ENCODE data around the gene SMAD3.

SMAD3 gene

GRCh38 chr15:67097930-67098740 is 32.7 kb downstream of the SMAD3 start:
- H3K36me3 ChIP-seq (ENCODE audit: insufficient read depth, low read length): no peaks in the 10 kb centered on the region
- no peak overlapping the region for H3K9ac ChIP-seq (ENCODE audit: low read depth, low read length)
- H3K4me1 ChIP-seq (ENCODE audit: insufficient read depth, low read length): no peaks in the 10 kb centered on the region; the same call in 1 of the 2 replicates
- H3K9me3 ChIP-seq (ENCODE audit: control insufficient read depth, insufficient read depth, low read length): no peaks in the 10 kb centered on the region

GRCh38 chr15:67098768-67099282 is 33.4 kb downstream of the SMAD3 start:
- H3K9me3 ChIP-seq (ENCODE audit: control insufficient read depth, insufficient read depth, low read length): no peaks in the 10 kb centered on the region
- H3K4me1 ChIP-seq (ENCODE audit: insufficient read depth, low read length): no peaks in the 10 kb centered on the region
- H3K9ac ChIP-seq (ENCODE audit: low read depth, low read length): no peak overlapping the region
- no peaks in the 10 kb centered on the region for H3K36me3 ChIP-seq (ENCODE audit: insufficient read depth, low read length)

GRCh38 chr15:67100124-67100791 is 34.9 kb downstream of the SMAD3 start:
- H3K4me1 ChIP-seq (ENCODE audit: insufficient read depth, low read length): peaks cover 6% of the 10 kb centered on the region
- no peaks in the 10 kb centered on the region for H3K36me3 ChIP-seq (ENCODE audit: insufficient read depth, low read length)
- no peak overlapping the region for H3K9ac ChIP-seq (ENCODE audit: low read depth, low read length)
- H3K9me3 ChIP-seq (ENCODE audit: control insufficient read depth, insufficient read depth, low read length): no peaks in the 10 kb centered on the region

- no peaks in the 10 kb centered on the region for H3K9me3 ChIP-seq (ENCODE audit: control insufficient read depth, insufficient read depth, low read length)
- peaks cover 13% of the 10 kb centered on the region for H3K4me1 ChIP-seq (ENCODE audit: insufficient read depth, low read length)
- no peaks in the 10 kb centered on the region for H3K36me3 ChIP-seq (ENCODE audit: insufficient read depth, low read length)
- no peak overlapping the region for H3K9ac ChIP-seq (ENCODE audit: low read depth, low read length)
Observed at GRCh38 chr15:67100801-67101581, 35.6 kb downstream of the SMAD3 start.

- no peak overlapping the region for H3K9ac ChIP-seq (ENCODE audit: low read depth, low read length)
- no peaks in the 10 kb centered on the region for H3K36me3 ChIP-seq (ENCODE audit: insufficient read depth, low read length)
- no peaks in the 10 kb centered on the region for H3K9me3 ChIP-seq (ENCODE audit: control insufficient read depth, insufficient read depth, low read length)
- peaks cover 22% of the 10 kb centered on the region for H3K4me1 ChIP-seq (ENCODE audit: insufficient read depth, low read length)
Observed at GRCh38 chr15:67101911-67102598, 36.7 kb downstream of the SMAD3 start.

- H3K4me1 ChIP-seq (ENCODE audit: insufficient read depth, low read length): peaks cover 27% of the 10 kb centered on the region
Observed at GRCh38 chr15:67102599-67102929, 37.2 kb downstream of the SMAD3 start.

GRCh38 chr15:67103021-67103420 is 37.6 kb downstream of the SMAD3 start:
- Histone ChIP-seq H3K9ac (ENCODE audit: low read depth, low read length) (no peak overlapping the region), H3K9me3 (ENCODE audit: control insufficient read depth, insufficient read depth, low read length) (no peaks in the 10 kb centered on the region), H3K36me3 (ENCODE audit: insufficient read depth, low read length) (no peaks in the 10 kb centered on the region), H3K4me1 (ENCODE audit: insufficient read depth, low read length) (peaks cover 28% of the 10 kb centered on the region)

More at GRCh38 chr15:67102599-67102929, 37.2 kb downstream of the SMAD3 start:
- Histone ChIP-seq H3K36me3 (ENCODE audit: insufficient read depth, low read length) (no peaks in the 10 kb centered on the region), H3K9me3 (ENCODE audit: control insufficient read depth, insufficient read depth, low read length) (no peaks in the 10 kb centered on the region), H3K9ac (ENCODE audit: low read depth, low read length) (no peak overlapping the region)

- Histone ChIP-seq H3K9me3 (ENCODE audit: control insufficient read depth, insufficient read depth, low read length) (no peaks in the 10 kb centered on the region), H3K36me3 (ENCODE audit: insufficient read depth, low read length) (no peaks in the 10 kb centered on the region), H3K9ac (ENCODE audit: low read depth, low read length) (no peak overlapping the region), H3K4me1 (ENCODE audit: insufficient read depth, low read length) (peaks cover 28% of the 10 kb centered on the region)
Observed at GRCh38 chr15:67103432-67103831, 38.0 kb downstream of the SMAD3 start.

- no peak overlapping the region for H3K9ac ChIP-seq (ENCODE audit: low read depth, low read length)
- H3K4me1 ChIP-seq (ENCODE audit: insufficient read depth, low read length): peaks cover 28% of the 10 kb centered on the region
- no peaks in the 10 kb centered on the region for H3K36me3 ChIP-seq (ENCODE audit: insufficient read depth, low read length)
- no peaks in the 10 kb centered on the region for H3K9me3 ChIP-seq (ENCODE audit: control insufficient read depth, insufficient read depth, low read length)
Observed at GRCh38 chr15:67103869-67104268, 38.5 kb downstream of the SMAD3 start.

- peaks cover 28% of the 10 kb centered on the region for H3K4me1 ChIP-seq (ENCODE audit: insufficient read depth, low read length)
- no peaks in the 10 kb centered on the region for H3K9me3 ChIP-seq (ENCODE audit: control insufficient read depth, insufficient read depth, low read length)
- H3K36me3 ChIP-seq (ENCODE audit: insufficient read depth, low read length): no peaks in the 10 kb centered on the region
- H3K9ac ChIP-seq (ENCODE audit: low read depth, low read length): no peak overlapping the region
Observed at GRCh38 chr15:67104510-67104909, 39.1 kb downstream of the SMAD3 start.

- no peak overlapping the region for H3K9ac ChIP-seq (ENCODE audit: low read depth, low read length)
- no peaks in the 10 kb centered on the region for H3K36me3 ChIP-seq (ENCODE audit: insufficient read depth, low read length)
- H3K9me3 ChIP-seq (ENCODE audit: control insufficient read depth, insufficient read depth, low read length): no peaks in the 10 kb centered on the region
- peaks cover 28% of the 10 kb centered on the region for H3K4me1 ChIP-seq (ENCODE audit: insufficient read depth, low read length)
Observed at GRCh38 chr15:67105065-67105951, 39.9 kb downstream of the SMAD3 start.

GRCh38 chr15:67105991-67106763 is 40.8 kb downstream of the SMAD3 start:
- Histone ChIP-seq H3K4me1 (ENCODE audit: insufficient read depth, low read length) (peaks cover 28% of the 10 kb centered on the region), H3K36me3 (ENCODE audit: insufficient read depth, low read length) (no peaks in the 10 kb centered on the region), H3K9me3 (ENCODE audit: control insufficient read depth, insufficient read depth, low read length) (peaks cover 3% of the 10 kb centered on the region), H3K9ac (ENCODE audit: low read depth, low read length) (no peak overlapping the region)

GRCh38 chr15:67106764-67107013 is 41.3 kb downstream of the SMAD3 start:
- Histone ChIP-seq H3K9ac (ENCODE audit: low read depth, low read length) (no peak overlapping the region), H3K9me3 (ENCODE audit: control insufficient read depth, insufficient read depth, low read length) (peaks cover 8% of the 10 kb centered on the region), H3K36me3 (ENCODE audit: insufficient read depth, low read length) (no peaks in the 10 kb centered on the region), H3K4me1 (ENCODE audit: insufficient read depth, low read length) (peaks cover 28% of the 10 kb centered on the region)
